CD4-positive, alpha-beta T cell treated with Interleukin-10 for 1 hour (primary cell): ENCODE data around the gene HNRNPA2B1.

Experiments
- DNase-seq: peaks from one replicate; pipeline ENCODE4 v3.0.0-alpha.2; 2020

The HNRNPA2B1 gene

GRCh38 chr7:26143298-26144048 is 57.1 kb downstream of the HNRNPA2B1 start:
- no peak for DNase-seq

GRCh38 chr7:26141077-26141476 is 59.5 kb downstream of the HNRNPA2B1 start:
- no peak for DNase-seq

- DNase-seq, result no peak
Observed at GRCh38 chr7:26140380-26140779, 60.2 kb downstream of the HNRNPA2B1 start.
